ENCODE data around the gene SLC22A12.

The SLC22A12 gene

DNA sequence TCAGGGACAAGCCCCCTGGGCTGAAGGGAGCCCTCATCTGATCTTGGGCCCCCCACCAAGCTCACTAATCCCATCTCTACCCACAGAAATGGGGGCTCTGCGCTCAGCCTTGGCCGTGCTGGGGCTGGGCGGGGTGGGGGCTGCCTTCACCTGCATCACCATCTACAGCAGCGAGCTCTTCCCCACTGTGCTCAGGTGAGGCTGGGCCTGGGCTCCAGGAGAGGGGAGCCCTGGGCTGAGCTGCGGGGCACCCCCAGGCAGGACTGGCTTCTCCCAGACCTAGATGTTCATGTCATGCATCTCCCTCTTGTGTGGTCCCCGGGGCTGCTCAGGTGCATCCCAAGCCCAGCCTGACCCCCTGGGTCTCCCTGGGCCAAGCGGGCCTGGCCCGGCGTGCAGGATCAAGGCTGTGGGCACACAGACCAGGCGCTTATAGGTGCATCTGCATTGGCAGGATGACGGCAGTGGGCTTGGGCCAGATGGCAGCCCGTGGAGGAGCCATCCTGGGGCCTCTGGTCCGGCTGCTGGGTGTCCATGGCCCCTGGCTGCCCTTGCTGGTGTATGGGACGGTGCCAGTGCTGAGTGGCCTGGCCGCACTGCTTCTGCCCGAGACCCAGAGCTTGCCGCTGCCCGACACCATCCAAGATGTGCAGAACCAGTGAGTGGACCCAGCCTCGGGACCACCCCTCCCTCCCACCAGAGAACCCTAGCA, 9.4 kb downstream of the SLC22A12 start:
- TF ChIP-seq, protein P1, sequence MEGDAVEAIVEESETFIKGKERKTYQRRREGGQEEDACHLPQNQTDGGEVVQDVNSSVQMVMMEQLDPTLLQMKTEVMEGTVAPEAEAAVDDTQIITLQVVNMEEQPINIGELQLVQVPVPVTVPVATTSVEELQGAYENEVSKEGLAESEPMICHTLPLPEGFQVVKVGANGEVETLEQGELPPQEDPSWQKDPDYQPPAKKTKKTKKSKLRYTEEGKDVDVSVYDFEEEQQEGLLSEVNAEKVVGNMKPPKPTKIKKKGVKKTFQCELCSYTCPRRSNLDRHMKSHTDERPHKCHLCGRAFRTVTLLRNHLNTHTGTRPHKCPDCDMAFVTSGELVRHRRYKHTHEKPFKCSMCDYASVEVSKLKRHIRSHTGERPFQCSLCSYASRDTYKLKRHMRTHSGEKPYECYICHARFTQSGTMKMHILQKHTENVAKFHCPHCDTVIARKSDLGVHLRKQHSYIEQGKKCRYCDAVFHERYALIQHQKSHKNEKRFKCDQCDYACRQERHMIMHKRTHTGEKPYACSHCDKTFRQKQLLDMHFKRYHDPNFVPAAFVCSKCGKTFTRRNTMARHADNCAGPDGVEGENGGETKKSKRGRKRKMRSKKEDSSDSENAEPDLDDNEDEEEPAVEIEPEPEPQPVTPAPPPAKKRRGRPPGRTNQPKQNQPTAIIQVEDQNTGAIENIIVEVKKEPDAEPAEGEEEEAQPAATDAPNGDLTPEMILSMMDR (IDR thresholded peaks at IDR 0.05; ENCODE audit: insufficient read depth, low read depth, low read length, missing control alignments), result no peak
- H3K4me3 ChIP-seq (ENCODE audit: low read depth, low read length), result no peak overlapping the region
- no peak for DNase-seq (ENCODE audit: low read depth)

DNA sequence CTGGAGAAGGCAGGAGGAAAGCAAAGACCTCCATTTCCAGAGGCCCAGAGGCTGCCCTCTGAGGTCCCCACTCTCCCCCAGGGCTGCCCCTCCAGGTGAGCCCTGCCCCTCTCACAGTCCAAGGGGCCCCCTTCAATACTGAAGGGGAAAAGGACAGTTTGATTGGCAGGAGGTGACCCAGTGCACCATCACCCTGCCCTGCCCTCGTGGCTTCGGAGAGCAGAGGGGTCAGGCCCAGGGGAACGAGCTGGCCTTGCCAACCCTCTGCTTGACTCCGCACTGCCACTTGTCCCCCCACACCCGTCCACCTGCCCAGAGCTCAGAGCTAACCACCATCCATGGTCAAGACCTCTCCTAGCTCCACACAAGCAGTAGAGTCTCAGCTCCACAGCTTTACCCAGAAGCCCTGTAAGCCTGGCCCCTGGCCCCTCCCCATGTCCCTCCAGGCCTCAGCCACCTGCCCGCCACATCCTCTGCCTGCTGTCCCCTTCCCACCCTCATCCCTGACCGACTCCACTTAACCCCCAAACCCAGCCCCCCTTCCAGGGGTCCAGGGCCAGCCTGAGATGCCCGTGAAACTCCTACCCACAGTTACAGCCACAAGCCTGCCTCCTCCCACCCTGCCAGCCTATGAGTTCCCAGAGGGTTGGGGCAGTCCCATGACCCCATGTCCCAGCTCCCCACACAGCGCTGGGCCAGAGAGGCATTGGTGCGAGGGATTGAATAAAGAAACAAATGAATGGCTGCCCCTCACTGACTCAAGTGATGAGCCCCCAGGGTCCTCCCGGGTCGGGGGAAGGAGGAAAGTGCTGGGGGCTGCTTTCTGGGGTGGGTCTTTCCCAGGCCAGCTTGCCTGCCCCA, 10.8 kb downstream of the SLC22A12 start:
- TF ChIP-seq, protein P1 (IDR thresholded peaks at IDR 0.05; ENCODE audit: insufficient read depth, low read depth, low read length, missing control alignments), result no peak
- no peak overlapping the region for H3K4me3 ChIP-seq (ENCODE audit: low read depth, low read length)
- DNase-seq (ENCODE audit: low read depth), result no peak

DNA sequence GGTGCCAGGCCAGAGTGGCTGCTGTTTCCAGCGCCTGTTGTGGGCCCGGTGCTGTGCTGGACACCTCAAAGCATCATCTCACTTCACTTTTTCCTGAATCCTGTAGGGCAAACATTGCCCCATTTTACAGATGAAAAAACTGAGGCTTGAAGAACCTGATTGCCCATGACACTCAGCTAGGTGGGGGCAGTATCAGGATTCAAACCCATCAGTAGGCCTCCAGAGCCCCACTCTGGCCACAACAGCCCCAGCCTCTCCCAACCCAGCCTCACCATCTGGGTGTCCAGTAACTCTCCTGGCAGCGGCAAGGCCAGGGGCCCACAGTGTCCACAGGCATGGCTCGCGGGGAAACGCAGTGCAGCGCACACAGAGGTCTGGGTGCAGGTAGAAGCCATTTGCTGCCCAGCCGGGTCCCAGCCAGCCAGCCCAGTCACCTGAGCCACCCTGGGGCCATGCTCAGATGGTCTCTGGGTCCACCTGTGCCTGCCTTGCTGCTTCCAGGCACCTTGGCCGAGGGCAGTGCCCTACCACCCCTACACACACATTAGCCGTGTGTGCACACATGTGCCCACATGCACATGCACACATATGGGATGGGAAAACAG, 11.5 kb downstream of the SLC22A12 start:
- no peak overlapping the region for H3K4me3 ChIP-seq (ENCODE audit: low read depth, low read length)
- TF ChIP-seq, protein P1 (IDR thresholded peaks at IDR 0.05; ENCODE audit: insufficient read depth, low read depth, low read length, missing control alignments), result no peak
- no peak for DNase-seq (ENCODE audit: low read depth)

DNA sequence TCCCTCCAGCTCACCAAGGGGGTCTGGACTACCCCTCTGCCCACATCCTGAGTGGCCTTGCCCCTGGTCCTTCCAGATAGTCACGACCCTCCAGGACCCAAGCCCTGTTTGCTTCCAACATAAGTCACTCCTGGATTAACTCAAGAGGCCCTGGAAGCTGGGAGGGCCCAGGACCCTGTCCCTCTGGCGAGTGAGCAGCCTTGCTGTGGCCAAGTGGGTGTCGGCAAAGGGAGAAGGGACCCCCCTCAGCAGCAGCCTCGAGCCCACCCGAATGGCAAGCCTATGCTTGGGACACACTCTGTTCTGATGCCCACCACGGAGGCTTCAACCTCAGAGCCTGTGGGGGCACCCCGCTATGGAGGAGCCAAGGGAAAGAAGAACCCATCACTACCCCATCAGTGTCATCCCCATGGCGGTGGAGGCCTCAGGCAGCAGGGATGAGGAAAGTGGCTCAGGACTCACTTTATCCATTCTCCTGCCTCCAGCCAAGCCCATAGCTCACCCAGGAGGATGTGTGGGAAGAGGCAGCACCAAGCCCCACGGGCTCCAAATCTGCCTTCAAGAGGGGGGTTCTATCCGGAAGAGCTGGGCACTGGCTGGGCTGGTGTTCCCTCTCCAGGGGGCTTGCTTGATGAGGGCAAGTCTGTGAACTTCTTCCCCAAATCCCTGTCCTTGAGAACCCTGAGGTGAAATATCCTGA, 12.5 kb downstream of the SLC22A12 start:
- TF ChIP-seq, protein P1 (IDR thresholded peaks at IDR 0.05; ENCODE audit: insufficient read depth, low read depth, low read length, missing control alignments), result no peak
- H3K4me3 ChIP-seq (ENCODE audit: low read depth, low read length), result no peak overlapping the region
- DNase-seq (ENCODE audit: low read depth), result no peak

DNA sequence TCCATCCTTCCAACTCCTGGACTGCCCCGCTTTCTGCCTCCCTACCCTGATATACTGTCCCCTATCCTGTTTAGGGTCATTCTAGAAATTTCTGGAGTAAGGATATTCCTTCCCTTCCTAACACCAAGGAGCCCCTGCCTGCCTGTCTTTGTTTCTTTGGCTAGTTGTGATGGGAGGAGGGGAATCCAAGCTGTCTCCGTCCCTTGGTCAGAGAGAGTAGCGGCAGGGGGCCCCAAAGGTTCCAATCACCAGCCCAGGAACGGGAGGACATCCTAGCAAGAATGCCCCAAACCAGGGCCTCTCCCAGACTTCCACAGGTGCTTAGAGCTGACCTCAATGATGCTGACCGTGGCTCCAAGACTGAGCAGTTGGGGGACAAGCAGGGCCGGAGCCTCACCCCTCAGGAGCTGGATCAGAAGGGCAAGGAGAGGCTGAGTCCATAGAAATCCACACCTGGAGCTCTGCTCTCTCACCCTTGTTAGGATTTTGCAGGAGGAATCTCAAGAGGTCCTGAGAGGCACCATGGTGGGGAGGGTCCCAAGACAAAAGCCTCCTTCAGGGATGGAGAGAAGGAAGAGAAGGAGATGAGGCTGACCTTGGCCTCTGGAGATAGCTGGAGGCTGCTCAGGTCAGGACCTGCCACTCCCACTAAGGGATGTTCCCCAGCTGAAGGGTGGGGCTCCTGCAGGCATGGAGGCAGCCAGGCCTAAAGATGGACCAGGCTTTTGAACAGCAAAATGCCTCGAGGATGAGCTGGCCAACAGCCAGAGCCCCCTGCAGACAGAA, 13.6 kb downstream of the SLC22A12 start:
- TF ChIP-seq, protein P1 (IDR thresholded peaks at IDR 0.05; ENCODE audit: insufficient read depth, low read depth, low read length, missing control alignments), result no peak
- no peak for DNase-seq (ENCODE audit: low read depth)
- no peak overlapping the region for H3K4me3 ChIP-seq (ENCODE audit: low read depth, low read length)

DNA sequence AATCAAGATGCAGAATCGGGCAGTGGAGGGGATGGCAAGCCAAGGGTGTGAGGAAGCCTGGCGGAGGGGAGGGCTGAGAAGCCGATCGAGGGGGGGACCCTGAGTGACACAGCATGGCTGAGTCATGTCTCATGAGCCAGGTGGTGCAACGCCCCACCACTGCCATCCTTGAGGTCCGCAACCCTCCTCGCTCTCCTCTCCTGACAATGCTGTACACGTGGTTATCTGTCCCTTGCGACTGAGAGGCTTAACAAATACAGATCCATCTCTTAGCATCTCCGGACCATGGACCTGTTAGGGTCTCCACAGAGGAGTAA, 14.2 kb downstream of the SLC22A12 start:
- H3K4me3 ChIP-seq (ENCODE audit: low read depth, low read length), result no peak overlapping the region
- TF ChIP-seq, protein P1 (IDR thresholded peaks at IDR 0.05; ENCODE audit: insufficient read depth, low read depth, low read length, missing control alignments), result no peak
- DNase-seq (ENCODE audit: low read depth), result no peak
